Stimulated activated CD8-positive, alpha-beta memory T cell treated with anti-CD3 and anti-CD28 coated beads, Interleukin-15, amount 100 ng/mL, for 4 hours (primary cell): ENCODE measurements around the gene TMEM131.
"Not testable (repeated sequence)": the region's sequence is repeated elsewhere in the genome, so short reads cannot be mapped to it uniquely, and the experiment has no call there.

ENCODE experiments used
- DNase-seq, 2 donors: peaks; one replicate each; pipeline ENCODE4 v3.0.0-alpha.2; 2020; ENCODE audit warnings: low read depth in 2 of 2

The TMEM131 gene

GRCh38 chr2:97957432-97958183 is 38.1 kb downstream of the TMEM131 start:
- DNase-seq = no peak

DNA sequence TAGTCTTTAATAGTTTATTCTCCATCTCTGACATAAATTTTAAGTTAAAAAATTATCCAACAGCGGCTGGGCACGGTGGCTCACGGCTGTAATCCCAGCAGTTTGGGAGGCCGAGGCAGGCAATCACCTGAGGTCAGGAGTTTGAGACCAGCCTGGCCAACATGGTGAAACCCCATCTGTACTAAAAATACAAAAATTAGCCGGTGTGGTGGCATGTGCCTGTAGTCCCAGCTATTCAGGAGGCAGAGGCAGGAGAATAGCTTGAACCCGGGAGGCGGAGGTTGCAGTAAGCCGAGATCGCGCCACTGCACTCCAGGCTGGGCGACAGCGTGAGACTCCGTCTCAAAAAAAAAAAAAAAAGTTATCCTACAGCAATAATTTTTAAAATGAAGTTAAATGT is 39.0 kb downstream of the TMEM131 start:
- DNase-seq = not testable (repeated sequence)

DNA sequence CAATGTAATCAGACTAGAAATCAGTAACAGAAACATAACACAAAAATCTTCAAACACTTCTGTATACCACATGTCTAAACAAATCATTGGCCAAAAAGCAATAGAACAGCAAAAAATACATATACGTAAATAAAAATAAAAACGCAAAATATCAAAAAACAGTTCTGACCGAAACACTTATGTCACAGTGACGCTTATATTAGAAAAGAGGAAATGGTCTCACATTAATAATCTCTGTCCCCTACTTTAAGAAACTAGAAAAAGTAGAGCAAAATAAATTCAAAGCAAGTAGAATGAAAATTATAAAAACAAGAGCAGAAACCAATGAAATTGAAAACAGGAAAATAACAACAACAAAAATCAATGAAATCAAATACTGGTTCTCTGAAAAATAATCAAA is 41.9 kb downstream of the TMEM131 start:
- no peak for DNase-seq

- DNase-seq = no peak
Observed at GRCh38 chr2:97952357-97952756, 43.4 kb downstream of the TMEM131 start.

DNA sequence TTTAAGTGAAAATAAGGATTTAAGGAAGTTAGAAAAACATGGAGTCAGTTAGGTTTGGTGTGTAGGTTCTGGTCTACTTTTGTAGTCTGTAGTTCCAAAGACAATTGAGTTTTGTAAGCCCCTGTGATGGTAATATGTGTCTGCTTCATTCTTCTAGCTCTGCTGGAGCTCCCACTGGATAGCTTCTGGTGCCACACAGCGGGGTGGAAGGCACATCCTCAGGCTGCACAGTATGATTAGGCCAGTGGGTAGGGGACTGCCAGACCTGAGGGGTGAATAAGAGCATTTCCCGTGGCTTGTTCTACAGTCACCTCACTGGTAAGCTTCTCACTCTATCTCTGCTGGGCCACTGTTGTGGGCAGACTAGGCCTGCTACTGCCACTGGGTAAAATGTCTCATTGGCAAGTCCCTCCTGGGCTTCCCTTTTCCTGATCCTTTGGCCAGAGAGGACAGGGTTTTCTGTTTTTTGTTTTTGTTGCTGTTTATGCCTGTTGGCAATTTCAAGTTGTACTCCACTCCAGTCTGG is 44.5 kb downstream of the TMEM131 start:
- DNase-seq = no peak

- DNase-seq = no peak
Observed at GRCh38 chr2:97950329-97951154, 45.2 kb downstream of the TMEM131 start.

DNA sequence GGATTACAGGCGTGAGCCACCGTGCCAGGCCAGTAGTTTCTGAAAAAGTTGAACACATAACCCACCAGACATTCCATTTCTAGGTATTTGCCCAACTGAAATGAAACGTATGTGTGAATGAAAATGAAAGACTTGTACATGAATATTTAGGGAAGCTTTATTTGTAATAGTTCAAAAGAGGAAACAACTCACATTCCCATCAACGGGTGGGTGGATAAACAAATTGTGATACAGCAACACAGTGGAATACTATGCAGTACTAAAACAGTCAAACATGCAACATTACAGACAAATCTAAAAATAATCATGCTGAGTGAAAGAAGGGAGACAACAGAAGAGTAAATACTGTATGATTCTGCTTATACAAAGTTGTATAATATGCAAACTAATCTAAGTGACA is 46.8 kb downstream of the TMEM131 start:
- DNase-seq = no peak

GRCh38 chr2:97945791-97946190 is 50.0 kb downstream of the TMEM131 start:
- no peak for DNase-seq

- DNase-seq = no peak
Observed at GRCh38 chr2:97936881-97937280, 58.9 kb downstream of the TMEM131 start.

GRCh38 chr2:97936199-97936598 is 59.5 kb downstream of the TMEM131 start:
- DNase-seq = no peak

- DNase-seq = no peak
Observed at GRCh38 chr2:97935719-97936161, 60.0 kb downstream of the TMEM131 start.

- no peak for DNase-seq
Observed at GRCh38 chr2:97932975-97933662, 62.6 kb downstream of the TMEM131 start.

DNA sequence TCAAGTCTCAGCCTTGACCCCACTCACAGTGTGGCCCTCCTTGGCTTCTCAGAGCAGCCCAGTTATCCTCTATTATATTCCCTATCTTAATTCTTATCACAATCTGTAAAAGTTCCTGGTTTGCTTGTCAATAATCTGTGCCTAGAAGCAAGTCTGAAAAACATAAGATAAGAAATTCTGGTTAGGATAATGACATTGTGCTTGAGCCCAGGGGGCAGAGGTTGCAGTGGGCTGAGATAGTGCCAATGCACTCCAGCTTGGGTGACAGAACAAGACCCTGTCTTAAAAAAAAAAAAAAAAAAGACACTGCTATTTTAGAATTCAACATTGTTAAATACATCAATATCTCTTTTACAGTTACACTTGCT is 63.9 kb downstream of the TMEM131 start:
- DNase-seq = no peak

DNA sequence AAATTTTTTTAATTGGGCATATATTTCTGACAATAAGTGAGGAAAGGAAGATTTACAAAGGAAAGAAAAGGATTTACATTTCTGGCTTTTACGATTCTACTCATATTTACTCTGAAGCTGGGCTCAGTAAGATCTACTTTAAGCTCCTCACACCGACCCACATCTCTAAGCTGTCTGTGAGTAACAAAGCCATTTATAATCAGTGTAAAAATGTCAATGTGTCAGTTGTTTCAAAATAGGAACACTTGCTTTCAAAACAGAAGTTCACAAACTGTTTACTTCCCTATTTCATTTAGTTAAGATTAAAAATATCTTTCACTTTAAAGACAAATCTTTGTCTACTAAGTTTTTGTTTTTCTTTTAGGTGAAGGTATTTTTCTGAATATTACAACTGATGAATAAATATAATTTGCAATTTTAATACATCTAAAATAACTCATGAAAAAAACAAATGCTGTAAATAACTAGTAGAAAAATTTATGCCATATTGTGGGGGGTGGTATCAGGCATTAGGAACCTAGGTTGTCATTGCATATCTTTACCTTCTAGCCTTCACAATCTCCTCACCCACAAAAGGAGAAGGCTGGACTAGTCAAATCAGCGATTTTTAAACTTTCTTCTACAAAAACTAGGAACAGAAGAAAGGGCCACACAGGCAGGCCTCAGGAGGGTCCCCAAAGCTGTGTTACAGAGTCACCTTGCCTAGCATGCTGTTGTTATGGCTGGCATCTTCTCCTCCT is 64.5 kb downstream of the TMEM131 start:
- no peak for DNase-seq

GRCh38 chr2:97928591-97928990 is 67.2 kb downstream of the TMEM131 start:
- DNase-seq = no peak

DNA sequence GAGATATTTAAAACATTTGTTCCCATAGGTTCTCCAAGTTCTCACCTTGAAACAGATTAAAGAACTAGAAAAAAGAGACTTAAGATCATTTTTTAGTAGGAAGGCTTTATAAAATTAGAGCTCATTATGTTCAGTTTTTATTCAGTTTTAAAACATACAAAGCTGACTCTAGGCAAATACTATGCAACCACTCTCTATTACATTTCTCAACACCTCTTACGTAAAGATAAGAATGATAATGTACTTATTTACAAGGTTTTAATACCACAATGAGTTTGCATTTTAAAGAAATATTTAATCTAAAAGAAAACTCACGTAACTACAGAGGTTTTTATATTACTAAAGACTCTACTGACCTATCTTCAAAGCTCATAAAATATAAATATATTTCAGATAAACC is 68.8 kb downstream of the TMEM131 start:
- no peak for DNase-seq

DNA sequence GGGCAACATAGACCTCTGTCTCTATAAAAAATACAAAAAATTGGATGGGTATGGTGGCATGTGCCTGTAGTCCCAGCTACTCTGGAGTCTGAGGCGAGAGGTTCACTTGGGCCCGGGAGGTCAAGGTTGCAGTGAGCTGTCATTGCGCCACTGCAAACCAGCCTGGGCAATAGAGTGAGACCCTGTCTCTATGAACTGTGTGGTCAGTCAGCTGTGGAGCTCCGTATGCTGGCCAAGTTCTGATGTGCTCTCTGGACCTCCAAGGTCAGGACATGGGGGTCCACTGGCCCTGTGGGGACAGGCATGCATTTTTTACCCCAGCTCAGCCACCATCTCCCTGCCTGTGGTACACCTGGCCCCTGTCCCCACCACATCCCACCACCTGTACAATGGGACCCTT is 71.6 kb downstream of the TMEM131 start:
- no peak for DNase-seq

- no peak for DNase-seq
Observed at GRCh38 chr2:97919858-97920257, 75.9 kb downstream of the TMEM131 start.

GRCh38 chr2:97918818-97919217 is 76.9 kb downstream of the TMEM131 start:
- DNase-seq = no peak

DNA sequence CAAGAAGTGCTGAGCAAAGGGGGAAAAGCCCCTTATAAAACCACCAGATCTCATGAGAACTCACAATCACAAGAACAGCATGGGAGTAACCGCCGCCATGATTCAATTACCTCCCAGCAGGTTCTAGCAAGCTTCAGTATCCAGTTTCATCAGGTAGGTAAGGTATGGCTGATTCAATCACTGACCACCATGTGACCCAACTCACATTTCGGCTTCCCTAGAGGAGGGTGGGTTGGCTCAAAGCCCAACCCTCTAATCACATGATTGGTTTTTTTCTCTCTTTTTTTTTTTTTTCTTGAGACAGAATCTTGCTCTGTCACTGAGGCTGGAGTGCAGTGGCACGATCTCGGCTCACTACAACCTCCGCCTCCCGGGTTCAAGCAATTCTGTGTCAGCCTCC is 78.1 kb downstream of the TMEM131 start:
- not testable (repeated sequence) for DNase-seq

DNA sequence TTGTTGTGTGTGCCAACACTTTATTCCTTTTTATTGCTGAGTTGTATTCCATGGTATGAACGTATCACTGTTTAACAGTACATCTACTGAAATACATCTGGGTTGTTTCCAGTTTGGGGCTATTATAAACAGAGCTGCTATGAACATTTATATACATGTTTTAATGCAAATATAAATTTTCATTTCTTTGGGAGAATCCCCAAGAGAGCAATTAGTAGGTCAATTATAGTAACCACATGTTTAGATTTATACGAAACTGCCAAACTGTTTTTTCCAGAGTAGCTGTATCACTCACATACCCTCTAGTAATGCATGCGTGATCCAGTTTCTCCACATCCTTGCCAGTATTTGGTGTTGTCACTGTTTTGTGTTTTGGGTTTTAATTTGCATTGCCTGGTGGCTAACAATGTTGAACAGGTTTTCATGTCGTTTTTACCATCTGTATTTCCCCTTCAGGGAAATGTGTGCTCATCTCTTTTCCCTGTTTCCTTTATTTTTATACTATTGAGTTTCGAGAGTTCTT is 81.0 kb downstream of the TMEM131 start:
- DNase-seq = no peak
